ENCODE results near the gene EGFLAM.

The EGFLAM gene

GRCh38 chr5:38267372-38267771 lies 9.0 kb downstream of the EGFLAM start:
- DNase-seq (ENCODE audit: low read depth), result no peak

DNA sequence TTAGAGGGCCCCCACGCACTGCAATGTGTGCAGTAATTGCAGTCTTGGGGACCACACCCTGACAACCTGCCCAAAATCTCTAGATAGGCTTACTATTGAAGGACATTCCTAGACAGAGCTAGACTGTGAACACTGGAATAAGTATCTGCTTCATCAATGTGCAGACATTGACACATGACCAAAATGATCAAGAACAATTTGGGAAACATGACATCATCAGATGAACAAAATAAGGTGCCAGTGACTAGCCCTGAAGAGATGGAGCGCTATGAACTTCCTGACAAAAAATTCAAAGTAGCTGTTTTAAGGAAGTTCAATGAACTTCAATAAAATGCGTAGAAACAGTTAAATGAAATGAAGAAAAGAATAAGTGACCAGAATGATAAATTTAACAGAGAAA lies 15.3 kb downstream of the EGFLAM start:
- no peak for DNase-seq (ENCODE audit: low read depth)

DNA sequence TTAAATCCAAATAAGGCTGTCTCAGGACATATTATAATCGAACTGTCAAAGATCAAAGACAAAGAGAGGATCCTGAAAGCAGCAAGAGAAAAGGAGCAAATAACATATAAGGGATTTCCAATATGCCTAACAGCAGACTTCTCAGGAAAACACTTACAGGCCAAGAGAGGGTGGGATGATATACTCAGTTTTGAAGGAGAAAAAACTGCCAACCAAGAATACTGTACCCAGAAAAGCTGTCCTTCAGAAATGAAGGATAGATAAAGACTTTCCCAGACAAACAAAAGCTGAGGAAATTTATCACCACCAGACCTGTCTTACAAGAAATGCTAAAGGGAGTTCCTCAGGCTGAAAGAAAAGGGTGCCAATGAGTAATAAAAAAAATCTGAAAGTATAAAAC lies 16.0 kb downstream of the EGFLAM start:
- no peak for DNase-seq (ENCODE audit: low read depth)

DNA sequence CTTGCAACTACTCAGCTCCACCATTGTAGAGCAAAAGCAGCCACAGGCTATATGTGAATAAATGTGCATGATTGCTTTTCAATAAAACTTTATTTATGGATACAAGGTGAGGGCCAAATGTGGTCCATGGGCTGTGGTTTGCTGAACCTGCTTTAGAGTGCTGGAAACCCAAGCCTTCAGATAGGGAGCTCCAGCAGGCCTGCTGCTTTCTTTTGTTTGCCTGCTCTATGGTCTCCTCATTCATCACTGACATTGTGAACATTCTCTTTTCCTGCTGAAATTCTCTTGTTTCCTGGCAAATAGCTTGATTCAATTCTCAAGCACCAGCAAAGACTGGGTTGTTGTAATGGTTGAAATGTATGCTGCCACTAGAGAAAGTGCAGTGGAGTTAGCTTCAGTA lies 26.0 kb downstream of the EGFLAM start:
- no peak for DNase-seq (ENCODE audit: low read depth)

- no peak for DNase-seq (ENCODE audit: low read depth)
Measured at GRCh38 chr5:38285226-38285625, 26.9 kb downstream of the EGFLAM start.

- DNase-seq (ENCODE audit: low read depth), result no peak
Measured at GRCh38 chr5:38286002-38286401, 27.6 kb downstream of the EGFLAM start.

DNA sequence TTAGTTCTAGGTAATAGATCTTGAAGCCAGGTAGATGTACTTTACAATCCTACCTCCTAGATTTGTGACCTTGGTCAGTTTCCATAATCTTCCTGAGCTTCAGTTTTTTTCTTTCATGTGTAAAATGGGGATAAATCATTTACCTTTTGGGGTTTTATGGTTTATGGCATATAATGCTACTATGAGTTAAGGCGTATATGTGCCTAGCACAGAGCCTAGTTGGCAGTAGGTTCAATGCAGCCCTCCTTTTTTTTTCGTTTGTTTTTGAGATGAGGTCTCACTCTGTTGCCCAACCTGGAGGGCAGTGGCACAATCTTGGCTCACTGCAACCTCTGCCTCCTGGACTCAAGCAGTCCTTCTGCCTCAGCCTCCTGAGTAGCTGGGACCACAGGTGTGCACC lies 28.8 kb downstream of the EGFLAM start:
- DNase-seq (ENCODE audit: low read depth), result no peak

DNA sequence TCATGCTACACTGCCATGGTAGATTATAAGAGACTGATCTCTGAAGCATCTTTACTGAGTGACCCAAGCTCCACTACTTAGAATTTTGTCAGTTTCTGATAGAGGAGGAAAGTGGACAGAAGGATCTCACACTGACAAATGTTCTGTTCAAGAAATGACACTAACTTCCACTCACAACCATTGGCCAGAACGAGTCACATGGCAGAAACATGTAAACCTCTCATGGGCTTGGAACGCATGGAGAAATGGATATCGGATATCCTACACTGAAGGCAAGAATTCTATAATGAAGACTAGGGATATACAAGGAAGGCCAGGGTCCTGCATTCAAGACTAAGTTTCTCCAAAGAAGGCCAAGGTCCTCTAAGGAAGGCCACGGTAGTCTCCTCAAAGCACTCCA lies 31.1 kb downstream of the EGFLAM start:
- no peak for DNase-seq (ENCODE audit: low read depth)

DNA sequence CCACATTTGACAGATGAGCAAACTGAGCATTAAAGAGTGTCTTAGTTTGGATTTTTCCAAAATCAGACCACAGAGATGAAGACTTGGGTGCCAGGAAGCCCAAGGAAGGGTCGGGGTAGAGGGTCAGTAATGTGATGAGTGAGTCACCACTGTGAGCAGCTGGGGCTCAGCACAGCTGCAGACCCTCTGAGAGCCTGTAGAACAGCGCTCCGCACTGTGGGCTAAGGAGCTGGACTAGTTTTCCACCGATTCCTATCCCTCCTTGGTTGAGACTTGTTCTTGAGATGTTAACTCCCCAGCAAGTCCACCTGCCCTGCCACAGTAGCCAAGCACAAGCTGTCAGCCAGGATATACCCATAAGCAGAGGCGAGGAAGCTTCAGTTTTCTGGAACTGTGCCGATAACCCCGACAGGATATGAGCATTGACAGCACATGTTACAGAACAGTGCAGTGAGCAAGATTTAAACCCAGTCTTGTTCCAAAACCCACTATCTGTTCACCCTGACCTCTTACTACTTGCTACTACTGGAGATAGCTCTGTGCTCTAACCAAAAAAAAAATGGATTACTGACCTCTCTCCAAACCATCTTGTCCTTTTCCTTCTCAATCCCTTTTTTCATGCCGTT lies 31.8 kb downstream of the EGFLAM start:
- DNase-seq (ENCODE audit: low read depth), result no peak

DNA sequence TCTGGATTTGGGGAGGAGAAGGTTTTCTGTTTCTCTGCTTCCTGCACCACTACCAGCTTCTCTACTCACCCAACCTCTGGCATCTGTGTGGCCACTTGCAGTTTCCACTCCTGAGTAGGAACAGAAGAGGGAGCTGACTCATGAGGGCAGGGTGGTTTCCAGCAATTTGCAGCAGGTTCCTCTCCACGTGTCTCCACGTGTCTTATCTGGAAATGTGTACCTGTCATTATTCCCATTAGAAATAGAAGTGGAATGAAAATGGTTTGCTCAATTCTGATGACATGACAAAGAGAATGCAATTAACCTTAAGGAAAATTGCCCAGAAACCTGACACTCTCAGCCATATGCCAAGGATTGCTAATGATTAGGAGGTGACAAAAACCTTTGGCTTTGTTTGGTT lies 33.0 kb downstream of the EGFLAM start:
- DNase-seq (ENCODE audit: low read depth), result no peak

DNA sequence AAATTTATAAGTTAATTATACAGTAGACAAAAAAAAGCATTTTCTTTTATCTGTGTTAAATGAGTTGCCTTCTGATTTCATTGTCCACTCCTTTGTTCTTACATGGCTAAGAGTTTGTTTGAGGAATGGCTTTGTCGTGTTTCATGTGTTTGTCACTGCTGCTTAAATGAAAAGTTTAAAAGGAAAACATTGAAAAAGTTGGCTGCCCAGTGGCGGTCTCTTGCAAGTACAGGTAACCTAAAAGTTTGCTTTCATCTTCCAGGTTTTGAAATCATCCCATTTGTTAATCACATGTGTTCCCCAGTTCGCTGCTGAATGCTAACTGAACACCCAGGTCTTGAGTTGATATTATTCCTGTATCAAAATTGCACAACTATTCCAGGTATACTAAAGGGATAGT lies 33.9 kb downstream of the EGFLAM start:
- DNase-seq (ENCODE audit: low read depth), result no peak

- no peak for DNase-seq (ENCODE audit: low read depth)
Measured at GRCh38 chr5:38295751-38296150, 37.4 kb downstream of the EGFLAM start.

GRCh38 chr5:38297830-38298608 lies 39.7 kb downstream of the EGFLAM start:
- no peak for DNase-seq (ENCODE audit: low read depth)

DNA sequence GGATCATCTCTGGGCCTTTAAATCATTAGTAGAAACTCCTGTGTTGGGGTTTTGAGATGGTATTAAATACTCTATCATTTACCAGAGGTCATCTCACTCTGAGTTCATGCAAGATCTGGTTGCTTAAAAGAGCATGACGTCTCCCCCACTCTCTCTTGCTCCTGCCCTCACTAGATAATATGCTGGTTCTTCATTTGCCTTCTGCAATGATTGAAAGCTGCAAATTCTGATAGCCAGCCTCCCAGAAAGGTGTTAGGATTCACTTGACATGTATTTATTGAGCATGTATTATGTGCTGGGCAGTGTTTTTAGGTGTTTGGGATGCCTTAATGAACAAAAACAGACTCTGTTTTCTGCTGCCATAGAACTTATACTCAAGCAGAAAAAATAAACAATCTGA lies 41.2 kb downstream of the EGFLAM start:
- no peak for DNase-seq (ENCODE audit: low read depth)

DNA sequence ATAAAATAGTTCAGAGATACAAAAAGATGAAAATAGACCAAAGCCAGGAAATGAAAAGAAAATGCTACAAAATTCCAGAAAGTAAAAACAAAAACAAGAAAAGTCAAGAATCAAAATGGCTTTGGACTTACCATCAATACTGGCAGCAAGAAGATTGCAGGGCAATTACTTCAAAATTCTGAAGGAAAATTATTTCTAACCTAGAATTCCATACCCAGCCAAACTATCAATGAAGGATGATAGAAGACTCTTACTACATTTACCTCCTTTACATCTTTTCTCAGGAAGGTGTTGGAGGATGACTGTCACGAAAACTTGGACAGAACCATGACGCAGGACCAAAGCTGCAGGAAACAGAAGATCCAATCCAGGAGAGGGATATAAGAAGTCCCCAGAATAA lies 46.8 kb downstream of the EGFLAM start:
- DNase-seq (ENCODE audit: low read depth), result no peak

GRCh38 chr5:38307845-38308244 lies 49.5 kb downstream of the EGFLAM start:
- DNase-seq (ENCODE audit: low read depth), result no peak

- no peak for DNase-seq (ENCODE audit: low read depth)
Measured at GRCh38 chr5:38316544-38317224, 58.3 kb downstream of the EGFLAM start.

DNA sequence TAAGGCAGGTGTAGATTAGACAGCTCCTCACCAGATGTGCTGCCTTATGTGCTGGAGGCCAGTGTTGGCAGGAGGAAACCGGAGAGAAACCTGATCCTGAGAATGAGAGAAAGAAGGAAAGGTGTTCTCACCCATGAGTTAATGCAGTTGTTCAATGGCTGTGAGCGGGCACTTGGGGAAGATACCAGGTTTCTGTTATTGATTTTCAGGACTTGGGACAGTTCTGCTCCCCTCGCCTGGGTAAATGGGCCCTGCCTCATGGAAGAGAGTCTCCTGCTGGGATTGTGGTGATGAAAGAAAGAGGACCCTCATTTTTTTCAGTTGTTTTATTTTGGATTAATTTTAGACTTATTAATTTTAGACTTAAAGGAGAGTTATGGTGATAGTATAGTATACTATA lies 59.5 kb downstream of the EGFLAM start:
- no peak for DNase-seq (ENCODE audit: low read depth)

DNA sequence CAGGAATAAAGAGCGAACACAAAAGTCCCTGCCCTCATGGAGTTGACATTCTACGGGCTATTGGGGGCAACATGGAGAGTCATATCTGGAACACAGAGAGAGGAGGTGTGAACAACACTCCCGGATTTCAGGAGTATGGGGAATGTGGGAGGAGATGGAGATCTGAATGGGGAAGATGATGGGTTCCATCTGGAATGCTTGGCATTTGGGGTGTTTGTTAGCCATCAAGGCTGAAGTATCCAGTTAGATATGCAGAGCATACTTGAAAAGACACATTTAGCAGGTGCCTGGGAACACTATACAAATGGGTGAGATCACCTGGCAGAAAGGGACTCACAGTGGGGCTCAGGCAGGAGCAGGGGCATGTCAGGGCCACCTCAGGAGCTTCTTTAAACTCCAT lies 61.1 kb downstream of the EGFLAM start:
- no peak for DNase-seq (ENCODE audit: low read depth)

GRCh38 chr5:38321978-38322377 lies 63.6 kb downstream of the EGFLAM start:
- no peak for DNase-seq (ENCODE audit: low read depth)

DNA sequence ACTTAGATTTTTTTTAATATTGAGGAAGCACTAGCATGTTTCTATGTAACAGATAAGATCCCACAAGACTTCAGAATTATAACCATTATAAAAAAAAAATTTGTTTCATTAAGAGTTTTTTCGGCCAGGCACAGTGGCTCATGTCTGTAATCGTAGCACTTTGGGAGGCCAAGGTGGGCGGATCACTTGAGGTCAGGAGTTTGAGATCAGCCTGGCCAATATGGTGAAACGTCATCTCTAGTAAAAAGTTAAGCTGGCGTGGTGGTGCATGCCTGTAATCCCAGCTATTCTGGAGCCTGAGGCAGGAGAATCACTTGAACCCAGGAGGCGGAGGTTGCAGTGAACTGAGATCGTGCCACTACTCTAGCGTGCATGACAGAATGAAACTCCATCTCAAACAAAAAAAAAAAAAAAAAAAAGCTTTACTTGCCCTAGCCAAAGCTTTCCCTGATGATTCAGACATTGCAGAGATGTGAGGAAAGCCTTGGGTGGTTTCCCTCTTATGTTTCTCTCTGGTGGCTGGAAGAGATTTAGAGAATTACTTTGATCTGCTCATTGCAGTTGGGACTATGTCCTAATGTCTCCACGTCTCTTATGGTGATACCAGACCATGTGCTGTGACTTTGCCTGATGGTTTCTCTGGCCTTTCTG lies 65.4 kb downstream of the EGFLAM start:
- no peak for DNase-seq (ENCODE audit: low read depth)

- DNase-seq (ENCODE audit: low read depth), result no peak
Measured at GRCh38 chr5:38329132-38329715, 70.9 kb downstream of the EGFLAM start.

- no peak for DNase-seq (ENCODE audit: low read depth)
Measured at GRCh38 chr5:38330207-38330606, 71.8 kb downstream of the EGFLAM start.
